Naive thymus-derived CD8-positive, alpha-beta T cell (primary cell): ENCODE data around the gene UBASH3B. TPM values are rescaled to one million over a fixed set of nuclear protein-coding genes. Genes with fewer than 3 reads are reported as not detected.

Experiments used
- ATAC-seq, 2 donors: fragments of 150-1000 bp; cut with Tn5 transposase in 1 of 2; sonication (Bioruptor Pico), chemical (Tn5 transposase) in 1 of 2; 1 replicate in 1 of 2; 2 replicates in 1 of 2; pipeline ENCODE4 v1.10.0; 2021; ENCODE audit warnings: mild to moderate bottlenecking in 2 of 2, moderate library complexity in 2 of 2
- POLR2A ChIA-PET: fragments of 350-600 bp; sonication (Branson Sonifier 250); formaldehyde crosslinking; loops from one replicate; lab custom pipeline; 2021; ENCODE audit warnings: antibody characterized with exemption; lab: Charles Lee
- DNase-seq, 10 donors: peaks; one replicate each; pipeline versions ENCODE4 v3.0.0 to v3.0.0-alpha.2; 2020 to 2022
- H3K27ac Mint-ChIP-seq, 10 donors: one replicate each; pipeline ENCODE4 v1.8.0; 2020 to 2022; ENCODE audit warnings: mild to moderate bottlenecking in 10 of 10, mixed read lengths in 10 of 10, moderate library complexity in 4 of 10, inconsistent platforms in 1 of 10
- H3K27me3 Mint-ChIP-seq, 5 donors: one replicate each; pipeline ENCODE4 v1.8.0; 2021 to 2022; ENCODE audit warnings: mixed read lengths in 5 of 5
- H3K36me3 Mint-ChIP-seq, 3 donors: one replicate each; pipeline ENCODE4 v1.8.0; 2020 to 2022; ENCODE audit warnings: mixed read lengths in 3 of 3, mild to moderate bottlenecking in 2 of 3, inconsistent platforms in 1 of 3
- H3K4me1 Mint-ChIP-seq, 4 donors: one replicate each; pipeline ENCODE4 v1.8.0; 2021 to 2022; ENCODE audit warnings: mixed read lengths in 4 of 4
- H3K4me3 Mint-ChIP-seq, 10 donors: one replicate each; pipeline ENCODE4 v1.8.0; 2020 to 2022; ENCODE audit warnings: mild to moderate bottlenecking in 10 of 10, mixed read lengths in 10 of 10, moderate library complexity in 6 of 10, inconsistent platforms in 1 of 10
- H3K9me3 Mint-ChIP-seq, 9 donors: one replicate each; pipeline ENCODE4 v1.8.0; 2020 to 2022; ENCODE audit warnings: mixed read lengths in 9 of 9, mild to moderate bottlenecking in 3 of 9, inconsistent platforms in 1 of 9, moderate library complexity in 1 of 9
- polyA plus RNA-seq, 3 donors: library from polyadenylated mRNA; unstranded; fragments of 300-500 nt; fragmentation: Illumina TruSeq; gene quantifications; one replicate each; pipeline ENCODE4 v1.2.3, GENCODE V29; 2021
- total RNA-seq, 8 experiments: library from RNA in 2 of 8; stranded (reverse) in 2 of 8; gene quantifications; one replicate each; pipeline ENCODE4 v1.2.3 and lab custom pipeline; 2021 to 2026

The UBASH3B gene
- total and polyA plus RNA-seq, 5 experiments from 2014 or later: 6.8 to 35.2 (median 12.8) TPM

- POLR2A ChIA-PET: no interaction called here
- ATAC-seq (no peak), DNase-seq (no peak)
- Mint-ChIP-seq H3K9me3 (no peaks in the 10 kb centered on the region), H3K4me3 (no peak overlapping the region), H3K27me3 (no peaks in the 10 kb centered on the region), H3K4me1 (peaks cover 21 to 39% (median 30%) of the 10 kb centered on the region in 4 donors), H3K36me3 (peaks cover 0 to 9% (median 0%) of the 10 kb centered on the region in 3 donors), H3K27ac (no peak overlapping the region)
These were observed 107.6 kb downstream of the UBASH3B start for GRCh38 chr11:122763108-122763507.

- DNase-seq: no peak
- peak overlapping the region in 1 of 10 donors; percentile 69 for H3K27ac Mint-ChIP-seq
These were observed 109.0 kb downstream of the UBASH3B start for GRCh38 chr11:122764371-122765090.

GRCh38 chr11:122765487-122766131, 110.1 kb downstream of the UBASH3B start:
- peak overlapping the region in 3 of 10 donors; percentile 47 to 70 (median 52) for H3K27ac Mint-ChIP-seq
- POLR2A ChIA-PET: interaction anchor here (1.4 kb wide), 1 partner anchor 10 kb away, joined by 4 read pairs; no protein-coding TSS in a partner anchor

More at GRCh38 chr11:122764371-122765090, 109.0 kb downstream of the UBASH3B start:
- ATAC-seq: no peak
- H3K4me3 Mint-ChIP-seq: no peak overlapping the region
- POLR2A ChIA-PET: interaction anchor here (0.5 to 1.4 kb wide), 2 partner anchors 9 to 131 kb away, joined by 3 to 4 read pairs; no protein-coding TSS in a partner anchor
- no peaks in the 10 kb centered on the region for H3K9me3 Mint-ChIP-seq
- no peaks in the 10 kb centered on the region for H3K27me3 Mint-ChIP-seq
- H3K4me1 Mint-ChIP-seq: peaks cover 15 to 33% (median 24%) of the 10 kb centered on the region in 4 donors
- peaks cover 0 to 12% (median 0%) of the 10 kb centered on the region in 3 donors for H3K36me3 Mint-ChIP-seq

GRCh38 chr11:122769126-122769780, 113.7 kb downstream of the UBASH3B start:
- DNase-seq: no peak
- Mint-ChIP-seq H3K27me3 (no peaks in the 10 kb centered on the region), H3K4me1 (peaks cover 11 to 38% (median 28%) of the 10 kb centered on the region in 4 donors), H3K36me3 (peaks cover 0 to 7% (median 0%) of the 10 kb centered on the region in 3 donors), H3K9me3 (no peaks in the 10 kb centered on the region), H3K27ac (peak overlapping the region in 3 of 10 donors; percentile 17 to 43 (median 34)), H3K4me3 (no peak overlapping the region)
- peak in 1 of 2 donors; percentile 44 for ATAC-seq
- POLR2A ChIA-PET: interaction anchor here (1.6 kb wide), 1 partner anchor 11 kb away, joined by 4 read pairs; no protein-coding TSS in a partner anchor

More at GRCh38 chr11:122765487-122766131, 110.1 kb downstream of the UBASH3B start:
- peaks cover 5 to 24% (median 19%) of the 10 kb centered on the region in 4 donors for H3K4me1 Mint-ChIP-seq
- no peak for ATAC-seq
- no peak for DNase-seq
- H3K4me3 Mint-ChIP-seq: no peak overlapping the region
- H3K36me3 Mint-ChIP-seq: peaks cover 0 to 12% (median 0%) of the 10 kb centered on the region in 3 donors
- H3K9me3 Mint-ChIP-seq: no peaks in the 10 kb centered on the region
- H3K27me3 Mint-ChIP-seq: no peaks in the 10 kb centered on the region

- H3K4me3 Mint-ChIP-seq: no peak overlapping the region
- H3K4me1 Mint-ChIP-seq: peaks cover 20 to 69% (median 43%) of the 10 kb centered on the region in 4 donors
- H3K27me3 Mint-ChIP-seq: no peaks in the 10 kb centered on the region
- H3K27ac Mint-ChIP-seq: peak overlapping the region in 2 of 10 donors; percentile 50 to 67
- H3K9me3 Mint-ChIP-seq: no peaks in the 10 kb centered on the region
- no peak for ATAC-seq
- peaks cover 0 to 23% (median 0%) of the 10 kb centered on the region in 3 donors for H3K36me3 Mint-ChIP-seq
- POLR2A ChIA-PET: no interaction called here
- DNase-seq: no peak
These were observed 117.4 kb downstream of the UBASH3B start for GRCh38 chr11:122772945-122773344.

GRCh38 chr11:122773781-122774266, 118.3 kb downstream of the UBASH3B start:
- ATAC-seq (no peak), DNase-seq (no peak)
- Mint-ChIP-seq H3K36me3 (peaks cover 0 to 30% (median 0%) of the 10 kb centered on the region in 3 donors), H3K9me3 (no peaks in the 10 kb centered on the region), H3K27ac (peak overlapping the region in 1 of 10 donors; percentile 67), H3K4me3 (no peak overlapping the region), H3K27me3 (no peaks in the 10 kb centered on the region), H3K4me1 (peaks cover 22 to 67% (median 44%) of the 10 kb centered on the region in 4 donors)
- POLR2A ChIA-PET: no interaction called here

- H3K27ac Mint-ChIP-seq: peak overlapping the region in 8 of 10 donors; percentile 31 to 87 (median 58)
- POLR2A ChIA-PET: no interaction called here
These were observed 120.3 kb downstream of the UBASH3B start for GRCh38 chr11:122775675-122776271.

GRCh38 chr11:122776546-122776945, 121.0 kb downstream of the UBASH3B start:
- peak overlapping the region in 7 of 10 donors; percentile 3 to 87 (median 74) for H3K27ac Mint-ChIP-seq
- H3K4me1 Mint-ChIP-seq: peaks cover 19 to 64% (median 44%) of the 10 kb centered on the region in 4 donors
- POLR2A ChIA-PET: no interaction called here
- H3K4me3 Mint-ChIP-seq: no peak overlapping the region
- H3K9me3 Mint-ChIP-seq: no peaks in the 10 kb centered on the region
- DNase-seq: no peak
- no peak for ATAC-seq
- H3K27me3 Mint-ChIP-seq: no peaks in the 10 kb centered on the region
- peaks cover 0 to 53% (median 6%) of the 10 kb centered on the region in 3 donors for H3K36me3 Mint-ChIP-seq

More at GRCh38 chr11:122775675-122776271, 120.3 kb downstream of the UBASH3B start:
- peaks cover 0 to 46% (median 6%) of the 10 kb centered on the region in 3 donors for H3K36me3 Mint-ChIP-seq
- H3K4me3 Mint-ChIP-seq: peak overlapping the region in 1 of 10 donors; percentile 0
- ATAC-seq (no peak), DNase-seq (no peak)
- H3K4me1 Mint-ChIP-seq: peaks cover 20 to 59% (median 42%) of the 10 kb centered on the region in 4 donors
- no peaks in the 10 kb centered on the region for H3K27me3 Mint-ChIP-seq
- no peaks in the 10 kb centered on the region for H3K9me3 Mint-ChIP-seq

- peaks cover 0 to 58% (median 6%) of the 10 kb centered on the region in 3 donors for H3K36me3 Mint-ChIP-seq
- no peaks in the 10 kb centered on the region for H3K27me3 Mint-ChIP-seq
- peaks cover 19 to 59% (median 42%) of the 10 kb centered on the region in 4 donors for H3K4me1 Mint-ChIP-seq
- DNase-seq (no peak), ATAC-seq (no peak)
- H3K27ac Mint-ChIP-seq: peak overlapping the region in 7 of 10 donors; percentile 4 to 74 (median 48)
- no peaks in the 10 kb centered on the region for H3K9me3 Mint-ChIP-seq
- POLR2A ChIA-PET: no interaction called here
- peak overlapping the region in 1 of 10 donors; percentile 9 for H3K4me3 Mint-ChIP-seq
These were observed 121.8 kb downstream of the UBASH3B start for GRCh38 chr11:122777343-122777742.

GRCh38 chr11:122778148-122778547, 122.6 kb downstream of the UBASH3B start:
- Mint-ChIP-seq H3K4me1 (peaks cover 19 to 53% (median 39%) of the 10 kb centered on the region in 4 donors), H3K27ac (peak overlapping the region in 4 of 10 donors; percentile 12 to 46 (median 30)), H3K4me3 (no peak overlapping the region), H3K36me3 (peaks cover 0 to 66% (median 12%) of the 10 kb centered on the region in 3 donors), H3K9me3 (no peaks in the 10 kb centered on the region), H3K27me3 (no peaks in the 10 kb centered on the region)
- no peak for ATAC-seq
- DNase-seq: no peak
- POLR2A ChIA-PET: no interaction called here

- H3K9me3 Mint-ChIP-seq: no peaks in the 10 kb centered on the region
- H3K27ac Mint-ChIP-seq: no peak overlapping the region
- H3K36me3 Mint-ChIP-seq: peaks cover 0 to 76% (median 17%) of the 10 kb centered on the region in 3 donors
- no peak for ATAC-seq
- peak overlapping the region in 1 of 10 donors; percentile 36 for H3K4me3 Mint-ChIP-seq
- POLR2A ChIA-PET: no interaction called here
- no peak for DNase-seq
- H3K27me3 Mint-ChIP-seq: no peaks in the 10 kb centered on the region
- H3K4me1 Mint-ChIP-seq: peaks cover 13 to 43% (median 31%) of the 10 kb centered on the region in 4 donors
These were observed 123.6 kb downstream of the UBASH3B start for GRCh38 chr11:122779047-122779629.
